ENCODE measurements around the gene CD52. TPM values are rescaled to one million over a fixed set of nuclear protein-coding genes. Genes with fewer than 3 reads are reported as not detected.

The CD52 gene, protein sequence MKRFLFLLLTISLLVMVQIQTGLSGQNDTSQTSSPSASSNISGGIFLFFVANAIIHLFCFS
- 1 to 10 TPM in 3 of 4 donors, not detected in 1; 1.8 to 2.7 (median 2.2) TPM for total RNA-seq

DNA sequence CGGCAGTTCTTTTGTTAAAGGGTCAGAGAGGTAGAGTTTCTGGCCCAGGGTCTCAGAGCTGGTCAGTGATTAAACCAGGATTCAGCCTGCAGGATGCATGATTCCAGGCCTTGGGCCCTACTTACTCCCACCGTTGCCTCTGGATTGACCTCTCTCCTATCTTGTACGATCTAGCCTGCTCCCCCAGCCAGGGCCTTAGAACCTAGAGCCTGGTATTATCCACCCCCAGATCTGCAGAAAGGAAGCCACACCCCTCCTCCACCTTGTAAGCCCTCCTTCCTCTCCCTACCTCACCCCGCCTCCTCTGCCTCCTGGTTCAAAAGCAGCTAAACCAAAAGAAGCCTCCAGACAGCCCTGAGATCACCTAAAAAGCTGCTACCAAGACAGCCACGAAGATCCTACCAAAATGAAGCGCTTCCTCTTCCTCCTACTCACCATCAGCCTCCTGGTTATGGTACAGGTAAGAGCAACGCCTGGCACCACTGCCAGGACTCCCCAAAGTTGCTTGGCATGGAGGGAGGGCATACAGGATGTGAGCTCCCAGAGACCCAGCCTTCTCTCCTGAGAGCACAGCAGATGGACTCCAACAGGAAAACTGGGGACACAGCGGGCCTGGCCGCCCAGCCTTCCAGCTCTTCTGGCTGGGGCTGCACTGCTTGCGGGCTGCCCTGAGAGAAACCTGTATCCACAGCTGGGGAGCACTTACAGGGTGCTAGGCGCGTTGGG lies at the start of gene CD52:
CD52 (plus strand) TSS at position 347 of the 726 bp plus-strand sequence; CDS start at position 407, 60 bp downstream.
- Histone ChIP-seq H3K27me3 (peaks cover 20% of the 10 kb centered on the region), H3K4me1 (peaks cover 0 to 12% (median 6%) of the 10 kb centered on the region in 3 donors), H3K36me3 (no peaks in the 10 kb centered on the region), H3K9me3 (no peaks in the 10 kb centered on the region), H3K4me3 (peak within 1 kb of the TSS in 1 of 2 donors; percentile 19), H3K27ac (peak within 1 kb of the TSS in 1 of 4 donors; percentile 36)
- TF ChIP-seq POLR2A (IDR thresholded peaks at IDR 0.05) (no peak), CTCF (IDR thresholded peaks at IDR 0.05) (no peak), POLR2AphosphoS5 (IDR thresholded peaks at IDR 0.05) (no peak), EP300 (IDR thresholded peaks at IDR 0.05) (no peak)
- ATAC-seq: no peak
- 58 to 59% methylated on average over 4 to 5 of the region's 12 CpGs for WGBS, 2 donors (ENCODE audit: low coverage in 1 of 2)

GRCh38 chr1:26268290-26269197 lies 49.2 kb upstream of the CD52 start:
- Histone ChIP-seq H3K27me3 (no peaks in the 10 kb centered on the region), H3K36me3 (peaks cover 0 to 68% of the 10 kb centered on the region in 2 donors), H3K4me3 (no peak overlapping the region), H3K4me1 (no peaks in the 10 kb centered on the region), H3K9me3 (no peaks in the 10 kb centered on the region), H3K27ac (no peak overlapping the region)
- 92 to 94% methylated on average over 7 to 9 of the region's 9 CpGs for WGBS, 2 donors (ENCODE audit: low coverage in 1 of 2)
- ATAC-seq: no peak
- TF ChIP-seq EP300 (IDR thresholded peaks at IDR 0.05) (no peak), CTCF (IDR thresholded peaks at IDR 0.05) (no peak), POLR2A (IDR thresholded peaks at IDR 0.05) (no peak), POLR2AphosphoS5 (IDR thresholded peaks at IDR 0.05) (no peak)

GRCh38 chr1:26269198-26269550 lies 48.6 kb upstream of the CD52 start:
- Histone ChIP-seq H3K27me3 (no peaks in the 10 kb centered on the region), H3K4me3 (no peak overlapping the region), H3K9me3 (no peaks in the 10 kb centered on the region), H3K4me1 (no peaks in the 10 kb centered on the region), H3K27ac (no peak overlapping the region), H3K36me3 (peaks cover 0 to 61% of the 10 kb centered on the region in 2 donors)
- 85 to 94% methylated on average over 2 to 4 of the region's 4 CpGs for WGBS, 2 donors (ENCODE audit: low coverage in 1 of 2)
- no peak for ATAC-seq
- TF ChIP-seq EP300 (IDR thresholded peaks at IDR 0.05) (no peak), POLR2AphosphoS5 (IDR thresholded peaks at IDR 0.05) (no peak), POLR2A (IDR thresholded peaks at IDR 0.05) (no peak), CTCF (IDR thresholded peaks at IDR 0.05) (no peak)

- no peak overlapping the region for H3K4me3 ChIP-seq
- WGBS, 2 donors (ENCODE audit: low coverage in 1 of 2): 79 to 88% methylated on average over 7 to 11 of the region's 11 CpGs
- TF ChIP-seq CTCF (IDR thresholded peaks at IDR 0.05) (no peak), EP300 (IDR thresholded peaks at IDR 0.05) (no peak), POLR2A (IDR thresholded peaks at IDR 0.05) (no peak), POLR2AphosphoS5 (IDR thresholded peaks at IDR 0.05) (no peak)
- peaks cover 0 to 46% (median 31%) of the 10 kb centered on the region in 3 donors for H3K4me1 ChIP-seq
- H3K36me3 ChIP-seq: peaks cover 0 to 29% of the 10 kb centered on the region in 2 donors
- no peaks in the 10 kb centered on the region for H3K27me3 ChIP-seq
- ATAC-seq: no peak
- no peaks in the 10 kb centered on the region for H3K9me3 ChIP-seq
- peak overlapping the region in 3 of 4 donors; percentile 95 to 97 (median 95) for H3K27ac ChIP-seq
Observed at GRCh38 chr1:26274801-26275425, 42.8 kb upstream of the CD52 start.

Measured in gastroesophageal sphincter (tissue), 4 donors.